ENCODE results near the gene WFDC1. TPM values are rescaled to one million over a fixed set of nuclear protein-coding genes. Genes with fewer than 3 reads are reported as not detected.

WFDC1 gene
- total and polyA plus RNA-seq, 10 of the 15 experiments (the other 5 are each of a cell fraction or from before 2014, with no cell fraction given): not detected

- DNase-seq (ENCODE audit: low read depth, low spot score): peak; percentile 21
- Histone ChIP-seq H3K27ac (ENCODE audit: control insufficient read depth, insufficient read depth) (no peak overlapping the region), H3K9ac (ENCODE audit: control insufficient read depth, insufficient read depth, low read length) (no peak overlapping the region), H2AFZ (ENCODE audit: control insufficient read depth, low read depth, low read length) (no peak overlapping the region), H3K27me3 (replicated peaks in 1 of 2; ENCODE audit: control insufficient read depth in 2 of 2, insufficient read depth in 2 of 2, low read length in 1 of 2) (no peaks in the 10 kb centered on the region; a peak in 1 of 4 replicates), H3K36me3 (ENCODE audit: control insufficient read depth in 2 of 2, insufficient read depth in 2 of 2, low read length in 1 of 2) (no peaks in the 10 kb centered on the region), H3K9me3 (replicated peaks; ENCODE audit: control insufficient read depth, insufficient read depth, low read length) (no peaks in the 10 kb centered on the region), H3K4me1 (ENCODE audit: control insufficient read depth, insufficient read depth, low read length) (no peaks in the 10 kb centered on the region), H3K4me2 (ENCODE audit: control insufficient read depth, insufficient read depth) (no peak overlapping the region), H4K20me1 (ENCODE audit: control insufficient read depth, insufficient read depth) (no peaks in the 10 kb centered on the region), H3K79me2 (ENCODE audit: control insufficient read depth, insufficient read depth, low read length) (no peaks in the 10 kb centered on the region), H3K4me3 (no peak overlapping the region)
- ATAC-seq: peak; percentile 97
- ChIA-PET POLR2A (no interaction called here), SMC1A (ENCODE audit: uncharacterized antibody, unreplicated experiment) (no interaction called here), RAD21 (ENCODE audit: unreplicated experiment) (no interaction called here), CTCF (interaction anchor here (1.5 kb wide), 1 partner anchor 11 kb away, joined by 5 read pairs; no protein-coding TSS in a partner anchor)
- 33% methylated on average over 4 of the region's 4 CpGs for WGBS (ENCODE audit: insufficient coverage, insufficient replicate concordance, low lambda C conversion rate, missing lambda C conversion rate)
- BruUV-seq (replicated peaks): no TSS peak
- FAIRE-seq: no peak
- in situ Hi-C loops (cut with MboI): no loop called here
- intact Hi-C loops (cut with micrococcal nuclease; ENCODE audit: unreplicated experiment): no loop called here
- no peak for TF ChIP-seq MAX (IDR thresholded peaks at IDR 0.05; ENCODE audit: low read depth, low read length)
- TF ChIP-seq MTA2 (IDR thresholded peaks at IDR 0.05; ENCODE audit: low read depth): no peak
- TF ChIP-seq RAD51 (IDR thresholded peaks at IDR 0.05): peak; percentile 81
- TF ChIP-seq WRNIP1 (IDR thresholded peaks at IDR 0.05; ENCODE audit: borderline replicate concordance, low read depth, low read length): no peak
- TF ChIP-seq MYB (IDR thresholded peaks at IDR 0.05; ENCODE audit: borderline replicate concordance, low read depth, low read length): no peak
- TF ChIP-seq FOXK2 (IDR thresholded peaks at IDR 0.05): no peak
- TF ChIP-seq ESRRA (IDR thresholded peaks at IDR 0.05; ENCODE audit: low read length): no peak
- no peak for TF ChIP-seq EZH2 (IDR thresholded peaks at IDR 0.05; ENCODE audit: borderline replicate concordance, control insufficient read depth, low read depth, low read length)
- TF ChIP-seq ATF7 (IDR thresholded peaks at IDR 0.05; ENCODE audit: low read depth): no peak
- peak; percentile 74 for TF ChIP-seq SIX5 (IDR thresholded peaks at IDR 0.05; ENCODE audit: low read depth, low read length, severe bottlenecking)
- TF ChIP-seq HCFC1 (IDR thresholded peaks at IDR 0.05; ENCODE audit: low read length): peak; percentile 74
- TF ChIP-seq, protein P1, sequence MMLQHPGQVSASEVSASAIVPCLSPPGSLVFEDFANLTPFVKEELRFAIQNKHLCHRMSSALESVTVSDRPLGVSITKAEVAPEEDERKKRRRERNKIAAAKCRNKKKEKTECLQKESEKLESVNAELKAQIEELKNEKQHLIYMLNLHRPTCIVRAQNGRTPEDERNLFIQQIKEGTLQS (IDR thresholded peaks at IDR 0.05; ENCODE audit: borderline replicate concordance, extremely low read depth, low read depth, low read length): peak; percentile 67
- TF ChIP-seq, protein P2, sequence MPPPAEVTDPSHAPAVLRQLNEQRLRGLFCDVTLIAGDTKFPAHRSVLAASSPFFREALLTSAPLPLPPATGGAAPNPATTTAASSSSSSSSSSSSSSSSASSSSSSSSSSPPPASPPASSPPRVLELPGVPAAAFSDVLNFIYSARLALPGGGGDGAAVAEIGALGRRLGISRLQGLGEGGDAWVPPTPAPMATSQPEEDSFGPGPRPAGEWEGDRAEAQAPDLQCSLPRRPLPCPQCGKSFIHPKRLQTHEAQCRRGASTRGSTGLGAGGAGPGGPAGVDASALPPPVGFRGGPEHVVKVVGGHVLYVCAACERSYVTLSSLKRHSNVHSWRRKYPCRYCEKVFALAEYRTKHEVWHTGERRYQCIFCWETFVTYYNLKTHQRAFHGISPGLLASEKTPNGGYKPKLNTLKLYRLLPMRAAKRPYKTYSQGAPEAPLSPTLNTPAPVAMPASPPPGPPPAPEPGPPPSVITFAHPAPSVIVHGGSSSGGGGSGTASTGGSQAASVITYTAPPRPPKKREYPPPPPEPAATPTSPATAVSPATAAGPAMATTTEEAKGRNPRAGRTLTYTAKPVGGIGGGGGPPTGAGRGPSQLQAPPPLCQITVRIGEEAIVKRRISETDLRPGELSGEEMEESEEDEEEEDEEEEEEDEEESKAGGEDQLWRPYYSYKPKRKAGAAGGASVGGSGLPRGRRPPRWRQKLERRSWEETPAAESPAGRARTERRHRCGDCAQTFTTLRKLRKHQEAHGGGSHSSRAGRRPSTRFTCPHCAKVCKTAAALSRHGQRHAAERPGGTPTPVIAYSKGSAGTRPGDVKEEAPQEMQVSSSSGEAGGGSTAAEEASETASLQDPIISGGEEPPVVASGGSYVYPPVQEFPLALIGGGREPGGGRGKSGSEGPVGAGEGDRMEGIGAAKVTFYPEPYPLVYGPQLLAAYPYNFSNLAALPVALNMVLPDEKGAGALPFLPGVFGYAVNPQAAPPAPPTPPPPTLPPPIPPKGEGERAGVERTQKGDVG (CRISPR knock-in tag; IDR thresholded peaks at IDR 0.05): no peak
- TF ChIP-seq, protein P3, sequence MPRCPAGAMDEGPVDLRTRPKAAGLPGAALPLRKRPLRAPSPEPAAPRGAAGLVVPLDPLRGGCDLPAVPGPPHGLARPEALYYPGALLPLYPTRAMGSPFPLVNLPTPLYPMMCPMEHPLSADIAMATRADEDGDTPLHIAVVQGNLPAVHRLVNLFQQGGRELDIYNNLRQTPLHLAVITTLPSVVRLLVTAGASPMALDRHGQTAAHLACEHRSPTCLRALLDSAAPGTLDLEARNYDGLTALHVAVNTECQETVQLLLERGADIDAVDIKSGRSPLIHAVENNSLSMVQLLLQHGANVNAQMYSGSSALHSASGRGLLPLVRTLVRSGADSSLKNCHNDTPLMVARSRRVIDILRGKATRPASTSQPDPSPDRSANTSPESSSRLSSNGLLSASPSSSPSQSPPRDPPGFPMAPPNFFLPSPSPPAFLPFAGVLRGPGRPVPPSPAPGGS (IDR thresholded peaks at IDR 0.05; ENCODE audit: borderline replicate concordance, insufficient read depth, low read depth, low read length, poor library complexity, severe bottlenecking): no peak
- no peak for TF ChIP-seq NKRF (conservative IDR thresholded peaks at IDR 0.05)
- no peak for TF ChIP-seq DPF2 (IDR thresholded peaks at IDR 0.05)
- TF ChIP-seq SP1 (IDR thresholded peaks at IDR 0.05; ENCODE audit: low read depth, low read length): peak; percentile 57
- TF ChIP-seq PAX5 (IDR thresholded peaks at IDR 0.05; ENCODE audit: borderline replicate concordance, low read depth, low read length): no peak
- no peak for TF ChIP-seq ASH2L (IDR thresholded peaks at IDR 0.05; ENCODE audit: borderline replicate concordance, low read depth)
Observed at GRCh38 chr16:84266451-84266850, 28.2 kb upstream of the WFDC1 start.
